Stimulated activated CD4-positive, alpha-beta T cell treated with anti-CD3 and anti-CD28 coated beads, Interleukin-2, amount 100 ng/mL, for 4 hours (primary cell): Measurements from ENCODE around the gene COX19.

ENCODE experiments used
- DNase-seq: peaks from one replicate; pipeline ENCODE4 v3.0.0-alpha.2; 2020; ENCODE audit warnings: low read depth

COX19 gene

GRCh38 chr7:974820-975681 is at the start of gene COX19:
TSS of gene COX19 (minus strand) at chr7:975549. CDS start at chr7:975509, 40 bp downstream.
- DNase-seq: peak; percentile 88

- no peak for DNase-seq
Measured at GRCh38 chr7:1024331-1024841, 49.0 kb upstream of the COX19 start.

GRCh38 chr7:1022801-1023465 is 47.6 kb upstream of the COX19 start:
- DNase-seq: no peak

- DNase-seq: no peak
Measured at GRCh38 chr7:1022356-1022755, 47.0 kb upstream of the COX19 start.

GRCh38 chr7:1021931-1022330 is 46.6 kb upstream of the COX19 start:
- no peak for DNase-seq

GRCh38 chr7:1021366-1021765 is 46.0 kb upstream of the COX19 start:
- no peak for DNase-seq

- no peak for DNase-seq
Measured at GRCh38 chr7:1020849-1021251, 45.5 kb upstream of the COX19 start.

GRCh38 chr7:1019789-1020610 is 44.7 kb upstream of the COX19 start:
- no peak for DNase-seq

- no peak for DNase-seq
Measured at GRCh38 chr7:1019255-1019785, 44.0 kb upstream of the COX19 start.

- DNase-seq: no peak
Measured at GRCh38 chr7:1018334-1018695, 43.0 kb upstream of the COX19 start.

- no peak for DNase-seq
Measured at GRCh38 chr7:1017586-1018333, 42.4 kb upstream of the COX19 start.

GRCh38 chr7:1016577-1017531 is 41.5 kb upstream of the COX19 start:
- no peak for DNase-seq

GRCh38 chr7:1015196-1016121 is 40.1 kb upstream of the COX19 start:
- no peak for DNase-seq

GRCh38 chr7:1014681-1015080 is 39.3 kb upstream of the COX19 start:
- DNase-seq: no peak

- DNase-seq: no peak
Measured at GRCh38 chr7:1013581-1013980, 38.2 kb upstream of the COX19 start.

GRCh38 chr7:1012716-1013095 is 37.4 kb upstream of the COX19 start:
- DNase-seq: no peak

GRCh38 chr7:1012004-1012715 is 36.8 kb upstream of the COX19 start:
- no peak for DNase-seq

- DNase-seq: no peak
Measured at GRCh38 chr7:1011297-1012003, 36.1 kb upstream of the COX19 start.
